SK-N-SH (cell line): Measurements from ENCODE around the gene PLEKHG5. TPM values are rescaled to one million over a fixed set of nuclear protein-coding genes. Genes with fewer than 3 reads are reported as not detected.

Experiments
- CTCF ChIA-PET: fragments of 300-600, 350-600 bp; formaldehyde crosslinking; extraction: SDS; loops from one replicate; lab custom pipeline; 2021; lab: Yijun Ruan, JAX
- POLR2A ChIA-PET: fragments of 350-600 bp; sonication (Branson Sonifier 250); formaldehyde crosslinking; extraction: SDS; loops from one replicate; lab custom pipeline; 2020; ENCODE audit warnings: antibody characterized with exemption, inconsistent platforms; lab: Yijun Ruan, JAX
- DNase-seq: peaks from one replicate; pipeline ENCODE4 v3.0.0; 2012
- H2AFZ ChIP-seq: fragments of 200-600 bp; sonication (generic); 2 replicates; pipeline ENCODE4 v1.8.1; 2016; ENCODE audit warnings: antibody characterized with exemption, mild to moderate bottlenecking, low read depth
- H3F3A ChIP-seq: fragments of 200-600 bp; sonication (generic); replicated peaks from 2 replicates; pipeline ENCODE3; 2016; ENCODE audit warnings: antibody characterized with exemption, mild to moderate bottlenecking; ENCODE audit not compliant: insufficient read depth
- H3K27ac ChIP-seq, 2 experiments: fragments of 200-500 bp in 1 of 2; fragments of 200-600 bp in 1 of 2; sonication (Bioruptor generic) in 1 of 2; sonication (generic), shearing (Covaris generic) in 1 of 2; 2 replicates each; pipeline versions ENCODE4 v1.5.1 to v1.6.1; 2014 to 2016; ENCODE audit warnings: low read depth in 2 of 2, inconsistent platforms in 1 of 2, low read length in 1 of 2, mild to moderate bottlenecking in 1 of 2, mixed read lengths in 1 of 2
- H3K27me3 ChIP-seq: fragments of 200-600 bp; sonication (generic), shearing (Covaris generic); 2 replicates; pipeline ENCODE4 v1.6.1; 2016; ENCODE audit warnings: mixed run types; ENCODE audit not compliant: insufficient read depth
- H3K36me3 ChIP-seq, 2 experiments: fragments of 200-500 bp in 1 of 2; fragments of 200-600 bp in 1 of 2; sonication (Bioruptor generic) in 1 of 2; sonication (generic) in 1 of 2; replicated peaks in 1 of 2; 2 replicates each; pipeline versions ENCODE3 to v1.5.1; 2014 to 2016; ENCODE audit warnings: low read length in 1 of 2, mild to moderate bottlenecking in 1 of 2; ENCODE audit not compliant: insufficient read depth in 2 of 2, control insufficient read depth in 1 of 2
- H3K4me1 ChIP-seq, 2 experiments: fragments of 200-500 bp in 1 of 2; fragments of 200-600 bp in 1 of 2; sonication (Bioruptor generic) in 1 of 2; sonication (generic), shearing (Covaris generic) in 1 of 2; 2 replicates each; pipeline versions ENCODE4 v1.5.1 to v1.6.1; 2014 to 2016; ENCODE audit warnings: low read depth in 1 of 2, low read length in 1 of 2, mixed run types in 1 of 2; ENCODE audit not compliant: insufficient read depth in 2 of 2, control insufficient read depth in 1 of 2
- H3K4me2 ChIP-seq: fragments of 200-600 bp; sonication (generic), shearing (Covaris generic); 2 replicates; pipeline ENCODE4 v1.6.1; 2017; ENCODE audit warnings: mixed run types
- H3K4me3 ChIP-seq, 2 experiments: fragments of 200-500 bp in 1 of 2; fragments of 200-600 bp in 1 of 2; sonication (Bioruptor generic) in 1 of 2; sonication (generic), shearing (Covaris generic) in 1 of 2; 2 replicates each; pipeline versions ENCODE4 v1.5.1 to v1.8.1; 2014 to 2016; ENCODE audit warnings: low read depth in 2 of 2, inconsistent platforms in 1 of 2, low read length in 1 of 2, mild to moderate bottlenecking in 1 of 2, mixed read lengths in 1 of 2, moderate library complexity in 1 of 2
- H3K79me2 ChIP-seq: fragments of 200-600 bp; sonication (generic); 2 replicates; pipeline ENCODE4 v1.8.1; 2017; ENCODE audit warnings: mild to moderate bottlenecking; ENCODE audit not compliant: insufficient read depth
- H3K9ac ChIP-seq: fragments of 200-600 bp; sonication (generic); 2 replicates; pipeline ENCODE4 v1.6.1; 2017; ENCODE audit warnings: mixed run types
- H3K9me2 ChIP-seq: fragments of 200-600 bp; sonication (generic); 2 replicates; pipeline ENCODE4 v1.6.1; 2017; ENCODE audit warnings: mixed run types
- H3K9me3 ChIP-seq: fragments of 200-600 bp; sonication (generic); 2 replicates; pipeline ENCODE4 v1.6.1; 2017; ENCODE audit warnings: mixed run types, mild to moderate bottlenecking, moderate library complexity
- H4K20me1 ChIP-seq: fragments of 200-600 bp; sonication (generic); 2 replicates; pipeline ENCODE4 v1.6.1; 2017; ENCODE audit warnings: mild to moderate bottlenecking, mixed run types; ENCODE audit not compliant: insufficient read depth
- CHD2 ChIP-seq: fragments of 150-350 bp; IDR thresholded peaks from 2 replicates; pipeline ENCODE4 v1.6.1; 2018; ENCODE audit warnings: low read length; ENCODE audit not compliant: partially characterized antibody
- ELF1 ChIP-seq: IDR thresholded peaks from 2 replicates; pipeline ENCODE4 v1.4.0; 2012
- FOSL2 ChIP-seq: IDR thresholded peaks from 2 replicates; pipeline ENCODE4 v1.4.0; 2012; ENCODE audit warnings: low read depth, mild to moderate bottlenecking, moderate library complexity, borderline replicate concordance
- FOXJ3 ChIP-seq: sonication (generic); formaldehyde crosslinking; IDR thresholded peaks from 2 replicates; pipeline ENCODE4 v1.5.1; 2020; ENCODE audit warnings: mild to moderate bottlenecking, missing genetic modification reagents
- GABPA ChIP-seq: IDR thresholded peaks from 2 replicates; pipeline ENCODE4 v1.4.0; 2012; ENCODE audit warnings: low read depth, mild to moderate bottlenecking
- JUND ChIP-seq: IDR thresholded peaks from 2 replicates; pipeline ENCODE4 v1.4.0; 2012
- MEF2A ChIP-seq: IDR thresholded peaks from 2 replicates; pipeline ENCODE4 v1.4.0; 2012; ENCODE audit warnings: low read depth, borderline replicate concordance
- MXI1 ChIP-seq: IDR thresholded peaks from 2 replicates; pipeline ENCODE4 v1.6.1; 2012; ENCODE audit warnings: mild to moderate bottlenecking, low read depth, low read length, improper control_type of control experiment
- NFIC ChIP-seq: IDR thresholded peaks from 2 replicates; pipeline ENCODE4 v1.4.0; 2012; ENCODE audit warnings: borderline replicate concordance
- NRF1 ChIP-seq: IDR thresholded peaks from 2 replicates; pipeline ENCODE4 v1.6.1; 2012; ENCODE audit warnings: low read depth, mild to moderate bottlenecking, low read length
- RAD21 ChIP-seq: IDR thresholded peaks from 2 replicates; pipeline ENCODE4 v1.6.1; 2012; ENCODE audit warnings: mild to moderate bottlenecking, low read length
- RCOR1 ChIP-seq: fragments of 150-350 bp; IDR thresholded peaks from 2 replicates; pipeline ENCODE4 v1.6.1; 2017; ENCODE audit warnings: antibody characterized with exemption, low read length
- RFX5 ChIP-seq: IDR thresholded peaks from 2 replicates; pipeline ENCODE4 v1.6.1; 2012; ENCODE audit warnings: mild to moderate bottlenecking, improper control_type of control experiment, low read length
- RXRA ChIP-seq: IDR thresholded peaks from 2 replicates; pipeline ENCODE4 v1.4.0; 2012; ENCODE audit warnings: low read depth, mild to moderate bottlenecking, borderline replicate concordance
- SIN3A ChIP-seq: IDR thresholded peaks from 2 replicates; pipeline ENCODE4 v1.6.1; 2012; ENCODE audit warnings: low read depth, mild to moderate bottlenecking, low read length, moderate library complexity, borderline replicate concordance
- SMC3 ChIP-seq: IDR thresholded peaks from 2 replicates; pipeline ENCODE4 v1.6.1; 2012; ENCODE audit warnings: low read depth, low read length, improper control_type of control experiment
- TAF1 ChIP-seq: IDR thresholded peaks from 2 replicates; pipeline ENCODE4 v1.6.1; 2012; ENCODE audit warnings: low read depth, mild to moderate bottlenecking, low read length, moderate library complexity, borderline replicate concordance
- TCF12 ChIP-seq: IDR thresholded peaks from 2 replicates; pipeline ENCODE4 v1.4.0; 2012
- TEAD4 ChIP-seq: IDR thresholded peaks from 2 replicates; pipeline ENCODE4 v1.4.0; 2012; ENCODE audit warnings: mild to moderate bottlenecking, borderline replicate concordance; ENCODE audit not compliant: insufficient read depth
- YY1 ChIP-seq: IDR thresholded peaks from 2 replicates; pipeline ENCODE4 v1.4.0; 2012; ENCODE audit warnings: low read depth, mild to moderate bottlenecking
- WGBS: methylation state at CpG from one replicate; pipeline ENCODE4 v1.1.6; 2017; ENCODE audit warnings: low lambda C conversion rate; 5-methylcytosine and 5-hydroxymethylcytosine counted together
- polyA plus RNA-seq, 3 experiments: library from polyadenylated mRNA; depleted of rRNA; stranded (reverse); fragments of >200 nt; gene quantifications; 2 replicates each; pipeline ENCODE4 v1.2.3, GENCODE V29; 2012
- TF ChIP-seq, protein P1 (sequence below): fragments of 150-350 bp; IDR thresholded peaks from 2 replicates; pipeline ENCODE4 v1.6.1; 2017; ENCODE audit warnings: antibody characterized with exemption, low read length, low read depth, borderline replicate concordance
- TF ChIP-seq, protein P2 (sequence below): IDR thresholded peaks from 2 replicates; pipeline ENCODE4 v1.6.1; 2012; ENCODE audit warnings: mild to moderate bottlenecking, low read depth, low read length, moderate library complexity
- TF ChIP-seq, protein P3 (sequence below): IDR thresholded peaks from 2 replicates; pipeline ENCODE4; 2012

The PLEKHG5 gene
- polyA plus RNA-seq, 1 of the 3 experiments (the other 2 are of a cell fraction) = 14.9 TPM

DNA sequence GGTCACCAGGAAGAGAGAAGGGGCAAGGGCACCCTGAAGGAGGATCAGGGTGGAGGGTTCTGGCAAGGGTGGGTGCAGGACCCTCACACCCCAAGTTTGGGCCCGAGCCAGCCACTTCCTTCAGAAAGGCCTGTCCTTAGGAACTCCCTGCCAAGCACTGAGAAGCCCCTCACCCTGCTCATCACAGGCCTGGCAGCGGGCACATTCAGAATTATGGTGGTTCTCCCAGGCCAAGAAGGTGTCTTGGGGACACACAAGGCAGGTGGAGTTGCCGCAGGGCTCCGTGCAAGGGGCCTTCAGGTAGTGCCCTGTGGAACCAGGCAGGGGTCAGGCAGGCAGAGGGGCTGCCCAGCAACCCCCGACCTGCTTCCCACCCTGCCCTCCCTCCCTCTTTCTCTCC, 26.6 kb downstream of the PLEKHG5 start:
- Histone ChIP-seq H3K4me2 (no peak overlapping the region), H3K36me3 (peaks cover 0 to 34% of the 10 kb centered on the region in 2 experiments), H3K9me2 (no peaks in the 10 kb centered on the region), H4K20me1 (no peaks in the 10 kb centered on the region), H3K4me1 (no peaks in the 10 kb centered on the region), H2AFZ (no peak overlapping the region), H3F3A (no peaks in the 10 kb centered on the region), H3K79me2 (no peaks in the 10 kb centered on the region), H3K27me3 (no peaks in the 10 kb centered on the region), H3K4me3 (no peak overlapping the region), H3K9ac (no peak overlapping the region), H3K27ac (no peak overlapping the region), H3K9me3 (no peaks in the 10 kb centered on the region)
- WGBS = 100% methylated on average over 1 of the region's 5 CpGs
- CTCF ChIA-PET = interaction anchor here (1.4 to 4.2 kb wide), 2 partner anchors 12 to 42 kb away, joined by 3 to 12 read pairs; no protein-coding TSS in a partner anchor
- TF ChIP-seq MEF2A (no peak), TEAD4 (no peak), RCOR1 (no peak), YY1 (no peak), FOSL2 (no peak), ELF1 (no peak), SMC3 (no peak)
- no peak for DNase-seq
- POLR2A ChIA-PET = no interaction called here

DNA sequence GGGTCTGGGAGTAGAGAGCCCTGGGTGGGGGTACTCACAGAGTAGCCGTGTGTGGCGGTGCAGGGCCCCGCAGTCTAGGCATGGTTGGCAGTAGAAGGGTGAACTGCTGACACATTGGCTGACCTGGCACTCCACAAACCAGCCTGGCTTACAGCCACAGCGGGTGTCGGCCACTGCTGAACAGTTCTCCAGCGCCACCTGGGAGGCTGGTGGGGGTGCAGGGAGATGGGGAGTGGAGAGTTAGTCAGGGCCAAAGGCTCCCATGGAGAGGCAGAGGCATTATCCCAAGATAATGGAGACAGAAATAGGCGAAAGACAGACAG, 27.0 kb downstream of the PLEKHG5 start:
- DNase-seq = no peak
- POLR2A ChIA-PET = no interaction called here
- Histone ChIP-seq H3K4me1 (no peaks in the 10 kb centered on the region), H4K20me1 (no peaks in the 10 kb centered on the region), H3K4me2 (no peak overlapping the region), H3K27ac (no peak overlapping the region), H3K4me3 (no peak overlapping the region), H3K9me3 (no peaks in the 10 kb centered on the region), H3K79me2 (no peaks in the 10 kb centered on the region), H3K9ac (no peak overlapping the region), H3F3A (no peaks in the 10 kb centered on the region), H3K27me3 (no peaks in the 10 kb centered on the region), H3K36me3 (peaks cover 0 to 30% of the 10 kb centered on the region in 2 experiments), H2AFZ (no peak overlapping the region), H3K9me2 (no peaks in the 10 kb centered on the region)
- TF ChIP-seq SMC3 = no peak
- no peak for TF ChIP-seq MXI1
- TF ChIP-seq SIN3A = no peak
- no peak for TF ChIP-seq NFIC
- TF ChIP-seq, protein P1, sequence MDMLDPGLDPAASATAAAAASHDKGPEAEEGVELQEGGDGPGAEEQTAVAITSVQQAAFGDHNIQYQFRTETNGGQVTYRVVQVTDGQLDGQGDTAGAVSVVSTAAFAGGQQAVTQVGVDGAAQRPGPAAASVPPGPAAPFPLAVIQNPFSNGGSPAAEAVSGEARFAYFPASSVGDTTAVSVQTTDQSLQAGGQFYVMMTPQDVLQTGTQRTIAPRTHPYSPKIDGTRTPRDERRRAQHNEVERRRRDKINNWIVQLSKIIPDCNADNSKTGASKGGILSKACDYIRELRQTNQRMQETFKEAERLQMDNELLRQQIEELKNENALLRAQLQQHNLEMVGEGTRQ = no peak
- no peak for TF ChIP-seq RXRA
- TF ChIP-seq GABPA = no peak
- no peak for TF ChIP-seq RCOR1
- TF ChIP-seq NRF1 = no peak
- no peak for TF ChIP-seq RAD21
- TF ChIP-seq TAF1 = no peak
- no peak for TF ChIP-seq RFX5
- TF ChIP-seq TCF12 = no peak
- TF ChIP-seq, protein P2, sequence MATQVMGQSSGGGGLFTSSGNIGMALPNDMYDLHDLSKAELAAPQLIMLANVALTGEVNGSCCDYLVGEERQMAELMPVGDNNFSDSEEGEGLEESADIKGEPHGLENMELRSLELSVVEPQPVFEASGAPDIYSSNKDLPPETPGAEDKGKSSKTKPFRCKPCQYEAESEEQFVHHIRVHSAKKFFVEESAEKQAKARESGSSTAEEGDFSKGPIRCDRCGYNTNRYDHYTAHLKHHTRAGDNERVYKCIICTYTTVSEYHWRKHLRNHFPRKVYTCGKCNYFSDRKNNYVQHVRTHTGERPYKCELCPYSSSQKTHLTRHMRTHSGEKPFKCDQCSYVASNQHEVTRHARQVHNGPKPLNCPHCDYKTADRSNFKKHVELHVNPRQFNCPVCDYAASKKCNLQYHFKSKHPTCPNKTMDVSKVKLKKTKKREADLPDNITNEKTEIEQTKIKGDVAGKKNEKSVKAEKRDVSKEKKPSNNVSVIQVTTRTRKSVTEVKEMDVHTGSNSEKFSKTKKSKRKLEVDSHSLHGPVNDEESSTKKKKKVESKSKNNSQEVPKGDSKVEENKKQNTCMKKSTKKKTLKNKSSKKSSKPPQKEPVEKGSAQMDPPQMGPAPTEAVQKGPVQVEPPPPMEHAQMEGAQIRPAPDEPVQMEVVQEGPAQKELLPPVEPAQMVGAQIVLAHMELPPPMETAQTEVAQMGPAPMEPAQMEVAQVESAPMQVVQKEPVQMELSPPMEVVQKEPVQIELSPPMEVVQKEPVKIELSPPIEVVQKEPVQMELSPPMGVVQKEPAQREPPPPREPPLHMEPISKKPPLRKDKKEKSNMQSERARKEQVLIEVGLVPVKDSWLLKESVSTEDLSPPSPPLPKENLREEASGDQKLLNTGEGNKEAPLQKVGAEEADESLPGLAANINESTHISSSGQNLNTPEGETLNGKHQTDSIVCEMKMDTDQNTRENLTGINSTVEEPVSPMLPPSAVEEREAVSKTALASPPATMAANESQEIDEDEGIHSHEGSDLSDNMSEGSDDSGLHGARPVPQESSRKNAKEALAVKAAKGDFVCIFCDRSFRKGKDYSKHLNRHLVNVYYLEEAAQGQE = no peak
- TF ChIP-seq FOXJ3 (CRISPR knock-in tag) = no peak
- no peak for TF ChIP-seq MEF2A
- TF ChIP-seq CHD2 = no peak
- no peak for TF ChIP-seq JUND
- TF ChIP-seq, protein P3, sequence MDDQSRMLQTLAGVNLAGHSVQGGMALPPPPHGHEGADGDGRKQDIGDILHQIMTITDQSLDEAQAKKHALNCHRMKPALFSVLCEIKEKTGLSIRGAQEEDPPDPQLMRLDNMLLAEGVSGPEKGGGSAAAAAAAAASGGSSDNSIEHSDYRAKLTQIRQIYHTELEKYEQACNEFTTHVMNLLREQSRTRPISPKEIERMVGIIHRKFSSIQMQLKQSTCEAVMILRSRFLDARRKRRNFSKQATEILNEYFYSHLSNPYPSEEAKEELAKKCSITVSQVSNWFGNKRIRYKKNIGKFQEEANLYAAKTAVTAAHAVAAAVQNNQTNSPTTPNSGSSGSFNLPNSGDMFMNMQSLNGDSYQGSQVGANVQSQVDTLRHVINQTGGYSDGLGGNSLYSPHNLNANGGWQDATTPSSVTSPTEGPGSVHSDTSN = no peak
- no peak for TF ChIP-seq YY1
- CTCF ChIA-PET = interaction anchor here (0.9 to 4.2 kb wide), 3 partner anchors 12 to 41 kb away, joined by 3 to 12 read pairs (median 4); no protein-coding TSS in a partner anchor
- WGBS = 96% methylated on average over 7 of the region's 7 CpGs
